Esophagus (tissue), 2 donors: ENCODE results near the gene ALDH9A1. TPM values are rescaled to one million over a fixed set of nuclear protein-coding genes. Genes with fewer than 3 reads are reported as not detected.
"Not testable (repeated sequence)": the region's sequence is repeated elsewhere in the genome, so short reads cannot be mapped to it uniquely, and the experiment has no call there.

Experiments used
- H3K27ac ChIP-seq, 2 donors: one replicate each; pipeline ENCODE4 v1.5.1; 2013; ENCODE audit warnings: low read depth in 2 of 2, mild to moderate bottlenecking in 2 of 2, inconsistent platforms in 1 of 2, low read length in 1 of 2, moderate library complexity in 1 of 2
- H3K27me3 ChIP-seq, 2 donors: one replicate each; pipeline ENCODE4 v1.6.1; 2013; ENCODE audit warnings: low read length in 2 of 2, control low read depth in 1 of 2, mild to moderate bottlenecking in 1 of 2; ENCODE audit not compliant: insufficient read depth in 2 of 2, control insufficient read depth in 1 of 2
- H3K36me3 ChIP-seq, 2 donors: one replicate each; pipeline ENCODE4 v1.6.1; 2013; ENCODE audit warnings: low read length in 1 of 2; ENCODE audit not compliant: control insufficient read depth in 2 of 2, insufficient read depth in 2 of 2
- H3K4me1 ChIP-seq, 2 donors: one replicate each; pipeline ENCODE4 v1.6.1; 2013; ENCODE audit warnings: low read length in 1 of 2; ENCODE audit not compliant: control insufficient read depth in 2 of 2, insufficient read depth in 2 of 2
- H3K4me3 ChIP-seq, 2 donors: one replicate each; pipeline ENCODE4 v1.5.1; 2013; ENCODE audit warnings: low read length in 2 of 2, mild to moderate bottlenecking in 2 of 2, low read depth in 1 of 2, moderate library complexity in 1 of 2
- H3K9me3 ChIP-seq, 2 donors: one replicate each; pipeline ENCODE4 v1.6.1; 2013; ENCODE audit warnings: mild to moderate bottlenecking in 2 of 2, low read depth in 1 of 2, low read length in 1 of 2, moderate library complexity in 1 of 2; ENCODE audit not compliant: control insufficient read depth in 2 of 2, insufficient read depth in 1 of 2
- WGBS, 2 donors: extraction: QIAGEN DNeasy Blood & Tissue Kit; methylation state at CpG; one replicate each; pipeline ENCODE4 v1.1.7; 2013; 5-methylcytosine and 5-hydroxymethylcytosine counted together
- polyA plus RNA-seq, 2 donors: library from polyadenylated mRNA; stranded (reverse); fragments of 200-250 nt; gene quantifications; one replicate each; pipeline ENCODE4 v1.2.3, GENCODE V29; 2013
- donor health status: healthy with polysubstance abuse.
- donor health status: Bipolar disorder and iron deficiency.

The ALDH9A1 gene
- polyA plus RNA-seq, 2 donors: 60.4 to 113 TPM

DNA sequence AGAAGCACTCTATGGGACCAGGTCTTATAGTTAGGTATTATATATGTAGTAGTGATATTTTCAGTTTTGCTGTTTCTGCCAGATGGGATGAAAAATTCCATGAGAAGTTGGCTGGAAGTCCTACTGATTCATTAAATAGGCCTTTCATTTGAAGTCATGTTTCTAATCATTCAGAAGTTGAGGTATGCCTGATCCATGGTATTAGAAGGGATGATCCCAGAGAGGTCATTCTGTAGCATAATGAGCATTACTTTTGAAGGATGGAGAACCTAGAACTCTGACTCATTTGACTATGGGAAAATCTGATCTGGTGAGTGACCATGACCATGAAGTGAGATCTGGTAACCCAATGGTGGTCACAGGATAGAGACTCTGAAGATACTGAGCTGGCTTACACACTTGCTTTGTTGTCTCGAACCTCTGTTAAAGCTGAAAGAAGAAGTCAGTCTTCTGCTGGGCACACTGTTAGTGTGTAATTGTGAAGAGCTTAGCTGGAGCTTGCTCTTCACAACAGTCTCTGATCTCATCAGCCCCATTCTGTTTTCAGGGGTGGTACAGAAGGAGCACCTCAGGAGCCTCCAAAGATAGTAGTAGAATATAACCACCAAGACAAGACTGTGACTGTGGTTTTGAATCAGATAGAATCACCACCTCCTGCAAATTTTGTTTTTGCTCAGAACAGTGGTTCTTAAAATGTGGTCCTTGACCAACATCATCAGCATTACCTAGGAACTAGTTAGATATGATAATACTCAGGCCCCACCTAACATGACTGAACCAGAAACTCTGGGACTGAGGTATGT is 58.3 kb downstream of the ALDH9A1 start:
- Histone ChIP-seq H3K9me3 (no peaks in the 10 kb centered on the region), H3K27me3 (no peaks in the 10 kb centered on the region), H3K27ac (no peak overlapping the region), H3K36me3 (peaks cover 0 to 2% of the 10 kb centered on the region in 2 donors), H3K4me3 (no peak overlapping the region), H3K4me1 (peaks cover 0 to 2% of the 10 kb centered on the region in 2 donors)
- WGBS, 2 donors: 91 to 98% methylated on average over 1 of the region's 1 CpG

DNA sequence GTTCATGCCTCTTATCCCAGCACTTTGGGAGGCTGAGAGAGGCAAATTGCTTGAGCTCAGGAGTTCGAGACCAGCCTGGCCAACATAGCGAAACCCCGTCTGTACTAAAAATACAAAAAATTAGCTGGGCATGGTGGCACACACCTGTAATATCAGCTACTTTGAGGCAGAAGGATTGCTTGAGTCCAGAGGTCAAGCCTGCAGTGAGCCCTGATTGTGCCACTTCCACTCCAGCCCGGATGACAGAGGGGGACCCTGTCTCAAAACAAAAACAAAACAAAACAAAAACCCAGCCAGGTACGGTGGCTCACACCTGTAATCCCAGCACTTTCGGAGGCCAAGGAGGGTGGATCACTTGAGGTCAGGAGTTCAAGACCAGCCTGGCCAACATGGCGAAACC is 60.2 kb downstream of the ALDH9A1 start:
- 82 to 91% methylated on average over 7 of the region's 7 CpGs for WGBS, 2 donors
- H3K27ac ChIP-seq, H3K27me3 ChIP-seq, H3K36me3 ChIP-seq, H3K4me3 ChIP-seq, H3K9me3 ChIP-seq, H3K4me1 ChIP-seq: not testable (repeated sequence)

DNA sequence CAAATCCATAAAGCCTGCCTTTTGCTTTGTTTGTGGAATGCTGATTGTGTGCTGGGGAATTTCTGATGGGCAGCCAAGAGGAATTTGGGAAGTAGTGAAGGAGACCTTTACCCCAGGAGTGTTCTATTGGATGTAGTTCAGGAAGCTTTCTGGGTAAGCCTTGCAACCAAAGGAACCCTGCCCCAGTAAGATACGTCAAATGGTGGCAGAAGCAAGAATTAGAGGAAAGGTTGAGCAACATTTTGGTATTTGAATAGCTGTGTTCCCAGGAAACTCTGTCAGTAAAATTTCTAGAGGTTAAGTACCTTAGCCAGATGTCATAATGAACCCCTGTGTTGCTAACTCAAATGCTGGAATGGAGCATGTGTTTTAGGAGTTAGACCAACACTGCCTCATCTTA is 60.9 kb downstream of the ALDH9A1 start:
- Histone ChIP-seq H3K9me3 (no peaks in the 10 kb centered on the region), H3K4me1 (peaks cover 0 to 2% of the 10 kb centered on the region in 2 donors), H3K36me3 (peaks cover 0 to 2% of the 10 kb centered on the region in 2 donors), H3K27me3 (no peaks in the 10 kb centered on the region), H3K27ac (no peak overlapping the region), H3K4me3 (no peak overlapping the region)
- WGBS, 2 donors: 39 to 51% methylated on average over 1 of the region's 1 CpG

GRCh38 chr1:165635823-165636222 is 62.5 kb downstream of the ALDH9A1 start:
- Histone ChIP-seq H3K9me3 (no peaks in the 10 kb centered on the region), H3K27me3 (no peaks in the 10 kb centered on the region), H3K27ac (no peak overlapping the region), H3K36me3 (peaks cover 0 to 2% of the 10 kb centered on the region in 2 donors), H3K4me1 (peaks cover 0 to 2% of the 10 kb centered on the region in 2 donors), H3K4me3 (no peak overlapping the region)
- 49 to 67% methylated on average over 2 of the region's 2 CpGs for WGBS, 2 donors

DNA sequence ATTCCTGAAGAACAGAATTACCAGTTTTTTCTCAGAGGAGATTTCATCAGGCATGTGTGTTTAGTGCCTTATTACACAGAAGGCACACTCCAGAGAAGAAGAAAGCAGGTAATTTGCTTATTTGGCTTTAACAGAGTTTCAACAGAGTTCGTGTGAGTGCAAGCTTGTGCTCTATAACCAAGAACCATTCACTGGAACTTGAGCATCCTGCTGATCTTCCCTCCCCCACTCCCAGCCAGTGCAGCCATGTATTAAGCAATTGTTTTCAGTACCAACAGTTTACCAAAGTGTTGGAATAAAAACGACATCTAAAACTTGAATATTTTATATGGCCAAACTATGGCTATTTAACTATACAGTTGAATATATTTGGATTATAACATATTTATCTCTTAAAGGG is 63.0 kb downstream of the ALDH9A1 start:
- H3K4me3 ChIP-seq: no peak overlapping the region
- H3K36me3 ChIP-seq: peaks cover 0 to 2% of the 10 kb centered on the region in 2 donors
- no peak overlapping the region for H3K27ac ChIP-seq
- peaks cover 0 to 2% of the 10 kb centered on the region in 2 donors for H3K4me1 ChIP-seq
- H3K9me3 ChIP-seq: no peaks in the 10 kb centered on the region
- WGBS, 2 donors: 51 to 58% methylated on average over 2 of the region's 2 CpGs
- H3K27me3 ChIP-seq: no peaks in the 10 kb centered on the region

DNA sequence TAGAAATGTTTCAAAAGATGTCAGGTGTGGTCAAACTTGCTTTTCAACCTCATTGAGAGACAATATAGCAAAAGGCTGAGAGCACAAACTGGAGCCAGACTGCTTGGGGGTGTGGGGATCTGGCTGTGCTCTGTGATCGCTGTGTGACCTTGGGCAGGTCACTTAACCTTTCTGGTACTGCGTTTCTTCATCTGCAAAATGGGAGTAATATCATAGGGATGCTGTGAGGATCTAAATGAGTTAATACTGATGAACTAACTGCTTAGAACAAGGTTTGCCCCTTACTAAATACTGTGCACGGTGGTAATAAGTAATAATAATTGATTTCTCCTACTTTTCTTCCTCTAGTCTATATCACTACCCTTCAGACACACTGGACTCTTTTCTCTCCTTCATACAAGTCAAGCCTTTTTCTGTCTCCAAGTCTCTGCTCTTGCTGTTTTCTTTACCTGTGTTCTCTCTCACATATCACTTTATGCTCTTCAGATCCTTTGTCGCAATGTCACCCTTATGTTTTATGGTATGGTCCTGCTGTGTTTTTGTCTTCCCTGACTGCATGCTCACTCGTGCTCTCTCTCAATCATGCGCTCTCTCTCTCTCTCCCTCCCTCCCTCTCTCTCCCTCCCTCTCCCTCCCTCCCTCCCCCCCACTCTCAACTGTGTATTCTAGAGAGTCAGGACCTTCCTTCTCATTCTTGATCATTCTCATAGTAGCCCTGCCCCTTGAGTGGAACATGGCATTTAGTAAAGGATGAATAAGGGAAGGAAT is 64.0 kb downstream of the ALDH9A1 start:
- 74 to 81% methylated on average over 6 of the region's 6 CpGs for WGBS, 2 donors
- no peaks in the 10 kb centered on the region for H3K27me3 ChIP-seq
- no peak overlapping the region for H3K27ac ChIP-seq
- H3K36me3 ChIP-seq: peaks cover 0 to 2% of the 10 kb centered on the region in 2 donors
- H3K4me1 ChIP-seq: peaks cover 0 to 2% of the 10 kb centered on the region in 2 donors
- H3K9me3 ChIP-seq: no peaks in the 10 kb centered on the region
- H3K4me3 ChIP-seq: no peak overlapping the region

DNA sequence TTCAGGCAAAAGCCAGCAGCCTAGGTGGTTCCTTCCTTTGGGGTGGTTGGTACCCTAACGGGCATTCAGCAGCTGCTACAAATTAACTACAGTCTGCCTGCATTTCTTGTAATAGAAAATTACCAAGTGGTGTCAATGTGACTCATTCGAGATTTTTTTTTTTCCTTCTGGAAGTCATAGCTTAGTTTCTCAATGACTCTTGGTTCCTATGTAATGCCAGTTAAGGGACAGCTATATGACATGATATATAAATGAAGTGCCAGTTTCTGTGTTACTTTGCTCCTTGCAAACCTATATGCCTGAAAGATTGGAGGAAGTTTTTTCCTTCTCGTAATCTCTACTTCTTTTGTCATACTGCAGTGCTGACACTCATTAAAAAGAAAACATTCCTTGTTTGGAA is 64.7 kb downstream of the ALDH9A1 start:
- H3K4me3 ChIP-seq: no peak overlapping the region
- peaks cover 0 to 2% of the 10 kb centered on the region in 2 donors for H3K36me3 ChIP-seq
- H3K27me3 ChIP-seq: no peaks in the 10 kb centered on the region
- peaks cover 0 to 2% of the 10 kb centered on the region in 2 donors for H3K4me1 ChIP-seq
- H3K27ac ChIP-seq: no peak overlapping the region
- 32% methylated on average over 3 of the region's 3 CpGs for WGBS, 2 donors
- no peaks in the 10 kb centered on the region for H3K9me3 ChIP-seq

DNA sequence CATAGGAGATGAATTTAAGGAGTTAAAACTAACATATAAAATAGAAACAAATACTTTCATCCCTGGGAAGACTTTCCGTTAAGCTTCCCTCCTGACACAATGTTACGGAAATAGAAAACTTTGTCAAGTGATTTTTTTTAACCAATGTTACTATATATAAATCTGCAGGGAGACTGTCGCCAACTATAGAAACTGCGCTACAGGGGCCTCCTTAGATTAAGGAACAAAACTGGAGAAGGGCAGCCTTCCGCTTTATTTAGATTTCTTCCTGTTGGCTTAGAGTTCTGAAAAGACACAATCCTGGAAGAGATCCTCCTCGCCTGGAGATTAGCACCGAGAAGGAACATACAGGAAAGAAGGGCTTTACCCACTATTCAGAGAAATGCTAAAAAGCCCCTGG is 65.9 kb downstream of the ALDH9A1 start:
- Histone ChIP-seq H3K4me3 (peak overlapping the region in 1 of 2 donors; percentile 87), H3K9me3 (no peaks in the 10 kb centered on the region), H3K27ac (peak overlapping the region in 1 of 2 donors; percentile 85), H3K4me1 (peaks cover 0 to 2% of the 10 kb centered on the region in 2 donors), H3K27me3 (no peaks in the 10 kb centered on the region), H3K36me3 (peaks cover 0 to 2% of the 10 kb centered on the region in 2 donors)
- WGBS, 2 donors: 18 to 23% methylated on average over 7 of the region's 7 CpGs

DNA sequence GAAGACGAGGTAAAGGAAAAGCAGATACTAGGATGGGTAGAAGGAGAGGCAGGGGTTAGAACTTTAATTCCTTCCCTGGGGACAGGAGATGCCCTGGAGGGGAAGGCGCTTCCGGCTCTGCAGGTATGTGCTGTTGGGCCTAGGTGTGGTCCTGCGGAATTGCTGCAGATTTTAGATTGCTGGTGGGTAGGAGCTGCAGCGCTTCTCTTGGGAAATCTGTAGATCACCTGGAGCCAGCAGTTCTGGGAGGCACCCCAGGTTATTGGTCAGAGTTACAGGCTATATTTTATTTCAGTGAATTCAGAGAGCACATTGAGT is 66.3 kb downstream of the ALDH9A1 start:
- Histone ChIP-seq H3K27me3 (no peaks in the 10 kb centered on the region), H3K27ac (peak overlapping the region; percentile 85 to 96), H3K9me3 (no peaks in the 10 kb centered on the region), H3K36me3 (peaks cover 0 to 2% of the 10 kb centered on the region in 2 donors), H3K4me1 (no peaks in the 10 kb centered on the region), H3K4me3 (peak overlapping the region; percentile 64 to 87)
- WGBS, 2 donors: 20 to 23% methylated on average over 5 of the region's 5 CpGs
